Fibroblast of villous mesenchyme (primary cell): ENCODE measurements around the gene SLC4A7. TPM values are rescaled to one million over a fixed set of nuclear protein-coding genes. Genes with fewer than 3 reads are reported as not detected.

ENCODE experiments used
- DNase-seq: peaks from one replicate; pipeline ENCODE4 v3.0.0-alpha.2; 2010; ENCODE audit warnings: low read depth
- H3K4me3 ChIP-seq: 2 replicates; pipeline ENCODE4 v1.5.1; 2011; ENCODE audit warnings: low read depth, mild to moderate bottlenecking, low read length
- CTCF ChIP-seq: IDR thresholded peaks from 2 replicates; pipeline ENCODE4 v1.5.1; 2012; ENCODE audit warnings: low read depth, mild to moderate bottlenecking, low read length; ENCODE audit not compliant: insufficient read depth
- total RNA-seq: library from RNA; depleted of rRNA; stranded (reverse); fragments of >200 nt; gene quantifications from 2 replicates; pipeline ENCODE4 v1.2.3, GENCODE V29; 2012

SLC4A7 gene
- total RNA-seq, 1 donor: 78.2 TPM

GRCh38 chr3:27488821-27489220 lies 4.6 kb upstream of the SLC4A7 start:
- H3K4me3 ChIP-seq: no peak overlapping the region
- DNase-seq: no peak
- TF ChIP-seq CTCF: no peak

DNA sequence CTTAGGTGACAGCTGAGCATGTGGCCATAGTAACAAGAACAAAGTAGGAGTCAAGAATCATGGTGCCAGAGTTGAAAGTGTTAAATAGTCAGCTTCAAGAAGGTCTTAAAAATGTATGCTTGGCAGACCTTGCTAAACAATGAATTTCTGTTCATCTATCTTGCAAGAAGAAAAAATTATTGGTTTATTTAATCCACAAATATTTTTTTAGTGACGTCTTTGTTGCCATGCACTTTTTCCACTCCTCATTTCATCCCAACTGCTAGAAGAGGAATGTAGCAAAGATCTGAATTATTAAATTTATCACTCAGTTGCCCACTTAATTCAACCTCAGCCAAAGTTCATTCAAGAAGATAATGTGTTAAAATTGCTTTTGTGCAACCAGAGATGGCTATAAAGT lies 3.2 kb upstream of the SLC4A7 start:
- no peak for DNase-seq
- no peak for TF ChIP-seq CTCF
- no peak overlapping the region for H3K4me3 ChIP-seq

- TF ChIP-seq CTCF: no peak
- H3K4me3 ChIP-seq: no peak overlapping the region
- DNase-seq: no peak
These were observed 2.2 kb upstream of the SLC4A7 start for GRCh38 chr3:27486336-27486735.

DNA sequence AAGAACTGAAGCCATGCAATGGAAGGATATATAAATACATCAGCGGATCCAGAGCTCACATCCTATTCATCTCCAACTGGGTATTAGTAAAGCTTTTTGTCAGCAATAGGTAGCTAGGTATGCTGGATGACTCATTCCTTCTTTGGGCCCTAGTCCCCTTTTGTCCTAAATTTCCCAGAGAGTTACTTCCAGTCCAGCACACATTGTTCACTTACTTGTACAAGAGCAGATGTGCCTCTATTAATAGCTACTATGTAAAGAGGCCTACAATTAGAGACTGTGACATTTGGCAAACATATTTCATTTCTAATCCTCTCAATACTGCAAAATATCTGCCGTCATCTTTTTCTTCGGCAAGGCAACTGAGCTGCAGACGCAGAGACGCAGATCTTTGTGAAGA lies 1.7 kb upstream of the SLC4A7 start:
- DNase-seq: no peak
- no peak overlapping the region for H3K4me3 ChIP-seq
- no peak for TF ChIP-seq CTCF

DNA sequence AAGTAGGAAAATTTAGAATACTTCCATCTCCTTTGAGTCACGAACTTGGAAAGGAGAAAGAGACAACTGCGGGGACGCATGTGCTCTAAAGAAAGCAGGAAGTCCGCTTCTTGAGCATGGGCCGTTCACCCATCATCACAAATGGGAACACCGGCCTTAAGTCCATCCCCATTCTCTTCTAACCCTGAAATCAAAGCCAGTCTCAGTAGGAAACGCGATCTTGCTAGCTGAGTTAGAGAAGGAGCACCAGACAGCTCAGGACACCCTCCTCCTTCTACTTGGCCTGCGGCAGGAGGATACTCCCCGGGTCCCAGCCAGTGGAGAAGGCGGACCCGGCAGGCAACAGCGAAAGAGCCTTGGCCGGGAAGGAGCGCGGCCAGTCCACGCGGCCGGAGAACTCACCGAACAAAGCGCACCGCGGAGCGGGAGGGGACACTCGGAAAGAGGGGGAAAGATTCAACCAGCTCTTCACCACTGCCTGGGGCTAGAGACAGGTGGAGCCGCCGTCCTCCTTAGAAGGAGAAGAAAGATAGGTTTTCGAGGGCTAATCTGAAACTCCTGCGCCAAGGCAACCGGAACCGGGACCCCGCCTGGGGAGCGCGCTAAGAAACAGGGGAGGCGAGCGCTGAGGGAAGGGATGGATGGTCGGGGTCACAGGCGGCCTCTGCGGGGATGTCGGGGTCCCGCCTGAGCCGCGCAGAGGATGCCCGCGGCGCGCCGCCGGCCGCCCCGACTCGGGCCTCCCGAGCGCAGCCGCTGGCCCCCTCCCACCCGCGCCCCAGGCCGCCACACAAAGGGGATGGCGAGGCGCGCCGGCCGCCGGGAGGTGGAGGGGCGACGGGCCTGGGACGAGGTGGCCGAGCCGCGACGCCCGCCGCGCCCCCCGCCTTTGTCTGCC lies 818 bp downstream of the SLC4A7 start:
- no peak for TF ChIP-seq CTCF
- H3K4me3 ChIP-seq: peak overlapping the region; percentile 93
- peak; percentile 84 for DNase-seq

GRCh38 chr3:27479806-27480543 lies 4.2 kb downstream of the SLC4A7 start:
- TF ChIP-seq CTCF: no peak
- DNase-seq: no peak
- H3K4me3 ChIP-seq: no peak overlapping the region
